GM21528 (cell line): ENCODE results near the gene GABRE.

Source experiments
- ATAC-seq: cut with Tn5 transposase; IDR thresholded peaks from one replicate; pipeline ENCODE4 v1.9.1; 2021; ENCODE audit warnings: mild to moderate bottlenecking, moderate library complexity; ENCODE audit not compliant: unreplicated experiment, low FRiP score

Gene GABRE, protein sequence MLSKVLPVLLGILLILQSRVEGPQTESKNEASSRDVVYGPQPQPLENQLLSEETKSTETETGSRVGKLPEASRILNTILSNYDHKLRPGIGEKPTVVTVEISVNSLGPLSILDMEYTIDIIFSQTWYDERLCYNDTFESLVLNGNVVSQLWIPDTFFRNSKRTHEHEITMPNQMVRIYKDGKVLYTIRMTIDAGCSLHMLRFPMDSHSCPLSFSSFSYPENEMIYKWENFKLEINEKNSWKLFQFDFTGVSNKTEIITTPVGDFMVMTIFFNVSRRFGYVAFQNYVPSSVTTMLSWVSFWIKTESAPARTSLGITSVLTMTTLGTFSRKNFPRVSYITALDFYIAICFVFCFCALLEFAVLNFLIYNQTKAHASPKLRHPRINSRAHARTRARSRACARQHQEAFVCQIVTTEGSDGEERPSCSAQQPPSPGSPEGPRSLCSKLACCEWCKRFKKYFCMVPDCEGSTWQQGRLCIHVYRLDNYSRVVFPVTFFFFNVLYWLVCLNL

DNA sequence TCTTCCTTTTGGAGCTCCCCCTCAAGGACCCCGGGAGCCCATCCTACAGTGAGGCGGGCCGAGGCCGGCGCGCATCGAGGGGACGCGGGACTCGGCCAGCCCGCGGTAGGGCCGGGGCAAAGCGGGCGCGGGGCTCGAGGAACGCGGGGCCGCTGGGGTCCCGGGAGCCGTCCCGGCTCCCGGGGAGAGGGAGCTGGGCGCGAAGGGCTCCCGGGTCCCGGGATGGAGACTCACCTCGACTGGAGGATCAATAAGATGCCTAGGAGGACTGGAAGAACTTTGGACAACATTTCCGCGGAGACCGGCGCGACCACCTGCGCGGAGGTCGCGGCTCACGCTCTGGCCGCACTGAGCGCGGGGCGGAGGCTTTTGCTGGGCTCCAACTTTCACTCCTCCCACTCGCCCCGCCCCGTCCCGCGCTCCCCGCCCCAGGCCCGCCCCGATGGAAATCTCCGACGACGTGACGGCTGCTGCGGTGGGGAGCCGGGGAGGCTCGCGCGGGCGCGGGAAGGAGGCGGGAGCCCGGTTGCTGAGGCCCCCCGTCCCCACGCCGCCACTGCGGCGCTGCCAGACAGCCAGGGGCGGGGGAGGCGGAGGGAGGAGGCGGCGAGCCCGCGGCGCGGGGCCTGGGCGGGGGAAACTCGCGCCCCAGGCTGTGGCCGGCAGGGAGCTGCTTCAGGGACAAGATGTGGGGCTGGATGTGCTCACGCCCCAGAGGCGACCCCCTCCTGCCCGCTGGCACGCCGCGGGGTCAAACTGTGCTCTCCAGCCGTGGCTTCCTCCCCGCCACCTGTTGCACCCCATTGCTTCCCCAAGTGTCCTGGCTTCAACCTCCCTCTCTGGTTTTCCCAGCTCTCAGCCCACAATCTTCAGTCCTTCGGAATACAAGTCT, at the start of gene GABRE:
Gene GABRE, minus strand, starts transcription at position 341 of the 892 bp plus-strand sequence. Its CDS starts 51 bp downstream, at position 290.
- no peak for ATAC-seq

GRCh38 chrX:152020888-152021287, 46.4 kb upstream of the GABRE start:
- no peak for ATAC-seq

- no peak for ATAC-seq
These were observed 25.3 kb upstream of the GABRE start for GRCh38 chrX:151999813-152000212.

- ATAC-seq: no peak
These were observed 23.1 kb upstream of the GABRE start for GRCh38 chrX:151997539-151997938.

GRCh38 chrX:151996347-151996746, 21.9 kb upstream of the GABRE start:
- ATAC-seq: no peak

DNA sequence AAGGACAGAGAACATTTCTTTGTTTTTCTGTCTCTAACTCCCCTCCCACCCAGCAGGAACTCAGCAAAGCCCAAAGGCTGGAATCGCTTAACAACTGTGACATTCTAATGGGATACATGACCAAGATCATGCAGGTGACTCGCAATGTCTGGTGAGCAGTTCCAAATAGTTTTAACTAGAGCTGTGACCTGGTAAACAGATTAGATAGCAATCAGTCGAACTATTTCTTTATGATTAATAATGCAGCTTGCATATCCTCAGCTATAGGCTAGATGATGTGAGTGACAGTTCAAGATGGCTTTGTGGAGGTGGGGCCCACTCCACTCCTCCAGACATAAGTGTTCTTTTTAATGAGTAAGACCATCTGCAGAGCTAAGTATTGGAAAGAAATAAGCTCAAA, 20.0 kb upstream of the GABRE start:
- ATAC-seq: no peak

DNA sequence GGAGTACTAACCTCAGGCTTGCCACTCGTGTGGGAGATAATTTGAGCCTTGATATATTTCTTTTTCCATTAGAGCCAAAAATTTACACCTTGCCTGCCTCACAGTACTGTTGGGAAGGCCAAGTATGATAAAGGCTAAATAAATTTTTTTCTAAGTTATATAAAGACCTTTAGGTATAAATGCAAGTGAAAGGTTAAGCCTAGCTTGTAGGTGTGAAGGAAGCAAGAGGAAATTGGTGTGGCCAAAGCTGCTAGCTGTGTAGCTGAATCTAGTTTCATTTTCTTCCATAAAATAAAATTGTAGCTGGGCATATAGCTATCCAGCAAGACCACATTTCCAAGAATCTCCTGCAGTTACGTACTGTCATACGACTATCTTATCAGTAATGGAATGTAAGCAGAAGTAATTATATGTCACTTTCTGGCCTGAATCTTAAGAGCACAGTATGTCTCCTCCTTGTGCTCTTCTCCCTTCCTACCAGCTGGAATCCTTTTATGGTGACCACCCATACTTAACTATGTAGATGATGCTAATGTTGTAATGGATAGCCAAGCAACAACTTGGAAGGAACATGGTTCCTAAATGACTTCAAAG, 14.3 kb upstream of the GABRE start:
- ATAC-seq: no peak

GRCh38 chrX:151987108-151987507, 12.6 kb upstream of the GABRE start:
- no peak for ATAC-seq

DNA sequence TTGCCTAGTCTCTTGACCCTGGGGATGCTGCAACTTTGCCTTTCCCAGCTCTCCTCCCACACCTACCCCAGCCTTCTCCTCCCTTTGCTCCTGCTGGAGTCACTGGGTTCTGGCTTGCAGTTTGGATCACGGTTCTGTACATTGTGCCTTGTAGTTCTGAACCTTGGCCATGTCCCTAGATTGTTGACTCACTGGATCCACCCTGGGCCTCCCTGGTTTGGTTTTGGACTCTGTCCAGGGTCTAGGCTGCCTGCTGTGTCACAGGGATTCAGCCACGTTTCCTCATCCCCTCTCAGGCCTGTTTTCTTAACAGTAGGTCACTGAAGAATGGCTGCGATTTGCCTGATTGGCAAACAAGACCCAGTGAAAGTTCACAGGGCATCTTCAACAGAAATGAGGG, 11.5 kb upstream of the GABRE start:
- ATAC-seq: no peak

DNA sequence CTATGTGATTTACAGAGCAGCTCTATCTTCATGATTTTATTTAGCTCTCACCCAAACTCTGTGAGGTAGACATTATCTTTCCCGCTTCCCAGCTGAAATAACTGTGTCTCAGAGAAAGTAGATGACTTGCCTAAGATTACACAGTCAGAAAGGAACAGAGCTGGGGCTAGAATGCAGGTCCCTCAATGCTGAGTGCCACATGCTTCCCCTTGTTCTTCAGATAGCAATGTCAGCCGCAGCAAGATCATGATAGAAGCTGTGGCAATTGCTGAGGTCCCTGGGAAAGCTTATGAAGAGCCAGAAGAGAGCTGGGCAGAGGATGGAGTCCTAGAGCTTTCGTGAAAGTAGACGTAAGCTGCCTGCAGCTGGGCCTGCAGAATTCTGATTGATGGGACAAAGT, 11.1 kb upstream of the GABRE start:
- ATAC-seq: no peak

- ATAC-seq: no peak
These were observed 10.4 kb upstream of the GABRE start for GRCh38 chrX:151984902-151985301.

DNA sequence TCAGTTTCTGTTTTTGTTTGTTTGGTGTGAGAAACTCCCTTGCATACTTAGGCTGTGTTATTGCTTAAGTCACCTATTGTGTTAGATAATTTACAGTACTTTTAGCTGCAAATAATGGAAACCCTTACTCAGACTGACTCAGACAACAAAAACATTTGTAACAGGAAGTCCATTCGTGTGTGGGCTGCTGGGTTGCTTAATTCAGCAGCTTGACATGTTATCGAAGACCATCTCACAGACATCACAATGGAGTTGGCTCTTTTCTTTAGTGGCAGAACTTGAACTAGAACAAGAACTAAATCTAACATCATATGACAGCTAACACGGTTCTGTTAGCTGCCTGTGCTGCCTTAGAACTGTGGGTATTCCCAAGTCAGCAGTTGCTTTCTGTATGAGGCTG, 9.9 kb upstream of the GABRE start:
- ATAC-seq: no peak

- no peak for ATAC-seq
These were observed 8.7 kb upstream of the GABRE start for GRCh38 chrX:151983186-151983585.

DNA sequence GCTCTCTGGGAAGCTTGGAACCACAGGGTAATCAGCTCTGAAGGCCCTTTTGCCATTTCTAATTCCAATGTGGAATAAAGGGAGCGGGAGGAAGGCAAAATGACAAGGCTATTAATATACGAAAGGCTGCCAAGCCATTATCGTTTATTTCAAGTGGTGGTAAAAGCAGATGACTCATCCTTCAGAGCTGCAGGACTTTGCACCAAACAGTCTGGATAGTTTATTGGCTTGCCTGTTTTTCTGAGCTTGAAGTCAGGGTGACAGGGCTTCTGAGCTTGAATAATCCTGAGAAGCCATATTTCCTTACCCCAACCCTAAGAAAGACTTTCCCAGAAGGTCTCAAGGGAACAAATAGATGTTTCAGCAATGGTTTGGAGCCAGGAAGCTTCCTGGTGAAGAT, 7.7 kb upstream of the GABRE start:
- ATAC-seq: no peak

GRCh38 chrX:151981129-151981528, 6.7 kb upstream of the GABRE start:
- ATAC-seq: no peak

GRCh38 chrX:151977923-151978322, 3.4 kb upstream of the GABRE start:
- ATAC-seq: no peak

- no peak for ATAC-seq
These were observed 2.5 kb upstream of the GABRE start for GRCh38 chrX:151977009-151977408.

- ATAC-seq: no peak
These were observed 1.3 kb upstream of the GABRE start for GRCh38 chrX:151975736-151976275.

- ATAC-seq: no peak
These were observed 735 bp upstream of the GABRE start for GRCh38 chrX:151975228-151975593.

DNA sequence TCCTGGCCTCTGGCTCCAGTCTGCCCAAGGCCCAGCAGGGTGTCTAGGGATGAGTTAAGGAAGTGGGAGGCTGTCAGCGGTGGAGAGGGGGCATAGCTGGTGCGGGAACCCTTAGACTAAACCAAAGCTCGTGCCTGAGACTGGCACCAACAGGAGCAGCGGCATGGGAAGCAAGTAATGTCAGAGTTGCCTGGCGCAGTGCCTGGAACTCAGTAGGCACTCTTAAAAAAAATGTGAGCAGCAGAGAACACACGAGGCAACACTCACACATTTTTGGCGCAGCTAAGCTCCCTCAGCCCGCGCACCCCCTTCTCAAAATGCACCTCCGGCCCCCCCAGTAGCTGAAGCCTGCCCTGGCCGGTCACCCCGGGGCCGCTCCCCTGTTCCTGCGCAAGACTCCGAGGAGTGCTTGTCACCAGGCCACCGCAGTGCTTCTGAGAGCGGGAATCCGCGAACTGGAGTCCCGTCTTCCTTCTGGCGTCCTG, 583 bp downstream of the GABRE start:
- ATAC-seq: no peak
